ENCODE data around the gene IRS1.

The IRS1 gene

DNA sequence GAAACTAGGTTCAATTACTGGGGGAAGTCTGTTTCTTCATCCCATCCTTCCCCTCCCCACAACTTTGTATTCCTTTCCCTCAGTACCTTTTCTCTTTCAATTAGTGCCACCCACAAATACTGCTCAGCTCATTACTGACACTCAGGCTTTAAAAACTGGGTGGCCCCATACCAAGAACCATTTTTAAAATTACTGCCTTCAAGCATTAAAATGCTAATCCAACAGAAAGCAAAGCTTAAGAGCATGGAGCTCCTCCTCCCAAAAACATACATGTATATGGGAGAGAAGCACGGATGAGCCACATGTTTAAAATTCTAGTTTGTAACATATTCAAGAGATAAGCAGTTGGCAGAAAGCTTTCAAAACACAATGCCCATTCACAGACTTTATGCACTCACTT is 44.0 kb downstream of the IRS1 start:
- no peak for DNase-seq (ENCODE audit: low read depth in 2 of 2)

GRCh38 chr2:226754821-226755604 is 44.6 kb downstream of the IRS1 start:
- no peak for DNase-seq (ENCODE audit: low read depth in 2 of 2)

- DNase-seq (ENCODE audit: low read depth in 2 of 2): no peak
These were observed 46.7 kb downstream of the IRS1 start for GRCh38 chr2:226752887-226753286.

- DNase-seq (ENCODE audit: low read depth in 2 of 2): no peak
These were observed 52.3 kb downstream of the IRS1 start for GRCh38 chr2:226747288-226747687.

DNA sequence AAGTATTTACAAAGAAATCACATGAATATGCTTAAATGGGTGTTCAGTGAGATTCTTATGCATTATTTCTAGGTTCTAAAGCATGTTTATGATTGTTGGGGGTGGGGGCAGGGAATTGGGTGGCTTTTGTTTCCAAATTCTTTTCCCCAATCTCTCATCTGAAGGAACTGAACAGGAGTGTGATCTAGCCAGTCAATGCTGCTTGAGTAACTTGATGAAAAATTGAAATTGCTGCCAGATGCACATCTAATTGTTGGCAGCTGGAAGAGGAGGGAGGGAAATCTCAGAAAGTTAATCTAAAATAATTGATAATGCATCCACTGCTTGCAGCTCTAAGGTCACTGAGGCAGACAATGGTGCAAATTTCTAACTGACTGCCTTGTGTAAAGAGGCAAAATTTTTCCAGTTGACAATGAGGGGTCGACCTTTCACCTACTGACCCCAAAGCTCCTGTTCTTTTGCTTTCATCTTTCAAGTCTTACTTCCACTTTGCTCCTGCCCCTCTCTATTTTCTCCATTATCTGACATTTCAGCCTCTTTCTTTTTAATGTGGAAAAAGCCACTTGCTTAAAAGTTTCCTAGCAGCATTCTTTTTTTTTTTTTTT is 53.3 kb downstream of the IRS1 start:
- no peak for DNase-seq (ENCODE audit: low read depth in 2 of 2)

GRCh38 chr2:226743915-226744314 is 55.7 kb downstream of the IRS1 start:
- DNase-seq (ENCODE audit: low read depth in 2 of 2): no peak

GRCh38 chr2:226742347-226742746 is 57.3 kb downstream of the IRS1 start:
- no peak for DNase-seq (ENCODE audit: low read depth in 2 of 2)

GRCh38 chr2:226740039-226740648 is 59.5 kb downstream of the IRS1 start:
- no peak for DNase-seq (ENCODE audit: low read depth in 2 of 2)

DNA sequence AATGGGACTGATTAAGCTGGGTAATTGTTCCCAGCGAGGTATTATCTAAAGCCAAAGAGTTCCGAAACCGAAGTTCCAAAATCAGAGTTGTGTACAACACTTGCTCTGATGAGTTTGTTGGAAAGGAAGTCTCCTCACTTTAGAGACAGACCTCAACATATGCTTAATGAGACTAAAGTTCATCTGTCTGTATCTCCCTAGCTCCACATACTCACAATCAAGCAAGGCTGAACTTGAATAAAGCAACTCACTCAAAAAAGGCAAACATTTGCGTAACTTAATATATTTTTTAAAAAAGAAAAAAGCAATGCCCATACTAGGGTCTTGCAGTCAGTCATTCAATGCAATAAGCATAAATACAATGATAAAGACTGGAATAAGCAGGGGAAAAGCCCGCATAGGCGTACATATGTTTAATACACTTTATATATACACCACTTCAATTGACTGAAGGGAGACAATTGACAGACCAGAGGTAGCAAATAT is 60.0 kb downstream of the IRS1 start:
- no peak for DNase-seq (ENCODE audit: low read depth in 2 of 2)

DNA sequence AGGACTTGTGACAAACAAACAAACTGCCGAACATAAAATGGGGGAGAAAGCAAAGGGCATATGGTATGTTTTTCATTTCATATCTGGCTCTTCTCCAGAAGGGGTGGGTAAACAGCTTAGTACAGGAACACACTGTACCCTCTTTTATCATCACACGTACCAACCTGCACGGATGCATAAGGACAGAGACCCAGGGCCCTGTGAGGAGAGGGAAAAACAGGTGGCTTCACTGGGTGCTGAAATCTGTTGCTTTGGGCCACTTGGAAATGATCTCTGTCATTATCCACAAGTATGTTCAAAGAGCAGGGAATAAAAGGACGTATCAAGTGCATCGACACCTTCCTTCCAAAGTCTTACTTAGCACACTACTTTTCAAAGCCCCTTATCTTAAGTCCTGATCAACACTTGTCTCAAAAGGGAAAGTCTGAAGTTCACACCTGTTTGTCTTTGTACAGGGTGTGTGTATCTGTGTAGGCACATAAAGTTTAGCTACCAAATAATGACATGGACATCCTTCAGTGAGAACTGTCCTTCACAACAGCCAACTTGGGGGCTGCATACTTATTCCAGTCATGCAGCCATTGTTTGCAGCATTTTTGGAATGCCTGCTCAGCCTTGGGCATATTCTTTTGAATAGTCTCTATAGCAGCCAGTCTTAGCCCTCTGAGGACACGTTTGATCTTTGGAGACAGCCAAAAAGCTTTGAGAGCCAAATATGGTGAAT is 60.6 kb downstream of the IRS1 start:
- no peak for DNase-seq (ENCODE audit: low read depth in 2 of 2)

GRCh38 chr2:226738191-226738820 is 61.3 kb downstream of the IRS1 start:
- no peak for DNase-seq (ENCODE audit: low read depth in 2 of 2)

DNA sequence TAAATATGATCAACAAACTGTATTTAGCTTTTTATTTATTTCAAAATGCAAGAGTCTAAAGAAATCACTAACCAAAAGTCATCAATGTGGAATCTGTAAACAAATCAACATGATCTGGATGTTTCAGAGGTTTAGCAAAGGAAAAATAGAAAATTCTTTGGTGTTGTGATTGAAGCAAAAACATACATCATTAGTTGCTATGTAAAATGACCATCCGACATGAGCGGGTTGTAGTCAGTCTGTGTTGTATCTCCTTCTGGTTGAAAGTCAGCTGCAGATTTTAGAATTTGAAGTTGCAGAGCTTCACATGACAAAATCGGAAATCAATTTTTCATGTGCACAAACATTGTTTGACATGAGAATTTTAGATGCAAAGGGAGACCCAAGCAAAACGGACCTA is 63.2 kb downstream of the IRS1 start:
- no peak for DNase-seq (ENCODE audit: low read depth in 2 of 2)

DNA sequence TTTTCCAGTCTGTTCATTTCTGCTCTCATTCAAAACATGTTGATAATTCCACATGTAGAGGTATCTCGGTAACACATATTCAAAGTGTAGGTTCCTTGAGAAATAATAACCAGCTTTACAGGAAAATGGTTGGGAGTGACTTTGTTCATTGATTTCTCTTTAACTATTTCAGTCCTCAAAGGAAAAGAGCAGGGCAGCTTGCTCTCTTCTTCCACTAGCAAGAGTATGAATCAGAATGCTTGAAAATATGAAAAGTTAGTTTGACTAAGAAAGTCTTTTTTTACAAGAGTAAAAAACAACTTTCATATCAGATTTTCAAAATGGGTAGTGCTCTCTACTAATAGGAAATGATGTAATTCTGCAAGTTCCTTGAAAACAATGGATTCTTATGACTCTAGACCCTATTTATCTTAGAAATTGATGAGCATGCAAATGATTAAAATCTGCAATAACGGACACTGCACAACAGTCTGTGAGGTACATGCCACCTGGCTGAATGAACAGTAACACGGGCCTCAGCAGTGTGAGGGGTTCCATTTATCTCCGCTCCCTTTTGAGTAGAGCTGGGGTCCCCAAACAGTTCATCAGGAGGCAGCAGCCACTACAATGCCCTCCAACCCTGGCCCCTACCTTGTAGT is 65.6 kb downstream of the IRS1 start:
- no peak for DNase-seq (ENCODE audit: low read depth in 2 of 2)

DNA sequence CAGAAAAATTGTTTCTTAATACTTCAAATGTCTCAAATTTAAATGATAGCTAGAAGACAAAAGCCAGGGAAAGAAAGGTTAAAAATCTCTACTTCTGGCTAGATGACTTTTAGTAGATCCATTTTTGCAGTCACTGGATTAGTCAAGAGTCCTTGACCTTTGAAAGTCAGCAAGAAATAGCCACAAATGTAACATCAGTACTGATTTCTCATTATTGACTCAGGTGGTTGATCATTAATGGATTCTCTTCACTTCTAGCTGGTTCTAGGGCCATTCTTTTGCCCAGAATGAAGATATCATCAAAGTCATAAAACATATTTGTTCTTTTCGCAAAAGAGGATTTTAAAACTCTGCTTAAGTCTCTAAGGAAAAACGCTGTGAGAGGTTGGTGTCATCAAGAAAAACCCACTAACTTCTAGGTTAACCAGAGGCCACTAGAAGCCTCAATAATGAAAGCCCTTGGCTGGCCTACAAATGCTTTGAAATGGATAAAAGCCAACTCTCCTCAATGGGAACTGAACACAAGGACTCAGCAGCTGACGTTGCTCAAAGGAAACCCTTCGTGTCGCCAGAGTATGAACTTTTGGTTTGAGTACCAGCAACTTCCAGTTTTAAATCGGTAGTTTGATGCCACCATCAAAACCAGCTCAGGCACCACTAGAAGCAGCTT is 66.3 kb downstream of the IRS1 start:
- DNase-seq (ENCODE audit: low read depth in 2 of 2): no peak

GRCh38 chr2:226732478-226733188 is 67.0 kb downstream of the IRS1 start:
- DNase-seq (ENCODE audit: low read depth in 2 of 2): no peak

- no peak for DNase-seq (ENCODE audit: low read depth in 2 of 2)
These were observed 69.1 kb downstream of the IRS1 start for GRCh38 chr2:226730481-226730880.

DNA sequence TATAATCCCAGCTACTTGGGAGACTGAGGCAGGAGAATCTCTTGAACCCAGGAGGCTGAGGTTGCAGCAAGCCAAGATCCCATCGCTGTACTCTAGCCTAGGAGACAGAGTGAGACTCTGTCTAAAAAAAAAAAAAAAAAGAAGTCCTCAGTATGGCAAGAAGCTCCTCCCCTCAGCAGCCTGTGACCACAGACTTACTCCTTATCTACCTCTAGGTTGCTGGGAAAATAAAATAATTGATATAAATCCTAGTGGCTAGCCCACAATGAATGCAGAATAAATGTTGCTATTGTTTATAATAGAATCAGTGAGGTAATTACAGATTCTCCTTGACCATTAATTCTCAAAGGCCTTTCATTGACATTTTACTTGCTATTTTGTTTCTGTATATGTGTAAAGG is 70.6 kb downstream of the IRS1 start:
- no peak for DNase-seq (ENCODE audit: low read depth in 2 of 2)

DNA sequence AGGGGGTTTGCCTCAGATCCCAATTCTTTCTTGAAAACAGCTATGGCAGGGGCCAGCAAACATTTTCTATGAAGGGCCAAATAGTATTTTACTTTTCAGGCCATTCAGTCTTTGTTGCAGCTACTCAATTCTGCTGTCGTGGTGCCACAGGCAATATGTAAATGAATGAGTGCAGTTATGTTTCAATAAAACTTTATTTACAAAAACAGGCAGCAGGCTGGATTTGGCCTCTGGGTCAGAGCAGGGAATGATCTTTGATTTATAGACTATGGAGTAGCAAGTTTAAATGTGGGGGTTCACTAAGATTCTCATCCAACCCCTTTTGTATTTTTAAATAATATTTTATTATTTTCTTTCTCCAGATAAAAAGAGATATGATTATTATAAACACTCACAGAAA is 72.4 kb downstream of the IRS1 start:
- no peak for DNase-seq (ENCODE audit: low read depth in 2 of 2)

DNA sequence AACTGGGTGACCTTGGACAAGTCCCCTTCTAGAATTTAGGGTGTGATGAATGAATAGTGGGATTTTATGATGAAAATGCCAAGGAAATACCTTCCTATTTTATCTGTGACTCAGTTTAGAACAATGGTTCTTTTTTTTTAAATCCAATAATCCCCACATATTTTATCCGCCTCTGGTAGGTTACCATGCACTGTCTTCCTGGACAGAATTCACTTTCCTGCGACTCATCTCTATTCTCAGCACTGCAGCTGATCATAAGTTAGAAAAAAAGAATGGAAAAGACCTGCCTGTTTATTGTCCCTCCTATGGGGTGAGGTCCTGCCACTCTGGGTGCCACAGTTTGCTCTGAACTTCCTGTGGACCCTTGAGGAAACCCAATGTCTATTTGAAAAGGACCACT is 73.1 kb downstream of the IRS1 start:
- DNase-seq (ENCODE audit: low read depth in 2 of 2): no peak
